Thoracic aorta (tissue), 2 donors: ENCODE measurements around the gene MYO1F. TPM values are rescaled to one million over a fixed set of nuclear protein-coding genes. Genes with fewer than 3 reads are reported as not detected.
"Not testable (repeated sequence)": the region's sequence is repeated elsewhere in the genome, so short reads cannot be mapped to it uniquely, and the experiment has no call there.

ENCODE experiments used
- ATAC-seq: fragments of 150-250 bp; one replicate; pipeline ENCODE4 v1.8.0; 2017; ENCODE audit warnings: low read depth; ENCODE audit not compliant: insufficient number of reproducible peaks, low FRiP score
- DNase-seq: peaks from one replicate; pipeline ENCODE4 v3.0.0-alpha.2; 2020; ENCODE audit warnings: low spot score
- H3K27ac ChIP-seq, 2 donors: fragments of 200-600 bp; sonication (generic); 1 replicate in 1 of 2; 2 replicates in 1 of 2; pipeline ENCODE4 v1.5.1; 2016; ENCODE audit warnings: mild to moderate bottlenecking in 2 of 2, moderate library complexity in 2 of 2
- H3K27me3 ChIP-seq: fragments of 200-600 bp; sonication (generic); replicated peaks from 2 replicates; pipeline ENCODE4 v1.6.0; 2016; ENCODE audit warnings: mild to moderate bottlenecking; ENCODE audit not compliant: insufficient read depth
- H3K36me3 ChIP-seq: fragments of 200-600 bp; sonication (generic); one replicate; pipeline ENCODE4 v1.5.1; 2016
- H3K4me1 ChIP-seq, 2 donors: fragments of 200-600 bp; sonication (generic); 1 replicate in 1 of 2; 2 replicates in 1 of 2; pipeline versions ENCODE4 v1.5.1 to v1.6.0; 2016; ENCODE audit warnings: low read depth in 2 of 2, mild to moderate bottlenecking in 1 of 2; ENCODE audit not compliant: control insufficient read depth in 1 of 2
- H3K4me3 ChIP-seq: fragments of 200-600 bp; sonication (generic); 2 replicates; pipeline ENCODE4 v1.5.1; 2016; ENCODE audit warnings: mild to moderate bottlenecking
- H3K9me3 ChIP-seq: fragments of 200-600 bp; sonication (generic); 2 replicates; pipeline ENCODE4 v1.5.1; 2016
- CTCF ChIP-seq: fragments of 200-600 bp; sonication (generic); IDR thresholded peaks from one replicate; pipeline ENCODE4 v1.5.1; 2019; ENCODE audit warnings: antibody characterized with exemption
- total RNA-seq, 2 donors: library from RNA; depleted of rRNA; stranded (reverse); fragments of >200 nt; gene quantifications; one replicate each; pipeline versions ENCODE4 v1.1.0 to v1.2.3, GENCODE V29; 2016

MYO1F gene
- total RNA-seq, 2 donors from 2014 or later: 29.6 to 33.9 TPM

GRCh38 chr19:8580710-8581281 is 3.6 kb upstream of the MYO1F start:
- ATAC-seq (no peak), DNase-seq (peak; percentile 58)
- Histone ChIP-seq H3K36me3 (peaks cover 27% of the 10 kb centered on the region), H3K4me3 (no peak overlapping the region), H3K9me3 (no peaks in the 10 kb centered on the region), H3K27ac (no peak overlapping the region), H3K27me3 (no peaks in the 10 kb centered on the region), H3K4me1 (no peaks in the 10 kb centered on the region)
- TF ChIP-seq CTCF: peak; percentile 100

- H3K9me3 ChIP-seq: no peaks in the 10 kb centered on the region
- H3K36me3 ChIP-seq: peaks cover 11% of the 10 kb centered on the region
- H3K27me3 ChIP-seq: no peaks in the 10 kb centered on the region
- no peak overlapping the region for H3K27ac ChIP-seq
- H3K4me3 ChIP-seq: no peak overlapping the region
- ATAC-seq: peak; percentile 58
- DNase-seq: peak; percentile 40
- TF ChIP-seq CTCF: peak; percentile 89
- no peaks in the 10 kb centered on the region for H3K4me1 ChIP-seq
These were observed 1.5 kb upstream of the MYO1F start for GRCh38 chr19:8578642-8579265.

- Histone ChIP-seq H3K4me3 (peak overlapping the region; percentile 62), H3K27me3 (no peaks in the 10 kb centered on the region), H3K9me3 (no peaks in the 10 kb centered on the region), H3K36me3 (peaks cover 2% of the 10 kb centered on the region), H3K4me1 (no peaks in the 10 kb centered on the region), H3K27ac (no peak overlapping the region)
- DNase-seq (no peak), ATAC-seq (no peak)
- no peak for TF ChIP-seq CTCF
These were observed 499 bp upstream of the MYO1F start for GRCh38 chr19:8577741-8578140.

- no peak for DNase-seq
- Histone ChIP-seq H3K4me1 (no peaks in the 10 kb centered on the region), H3K9me3 (no peaks in the 10 kb centered on the region), H3K27ac (no peak overlapping the region), H3K4me3 (peak overlapping the region; percentile 62), H3K36me3 (no peaks in the 10 kb centered on the region), H3K27me3 (no peaks in the 10 kb centered on the region)
- ATAC-seq: no peak
- no peak for TF ChIP-seq CTCF
These were observed 809 bp downstream of the MYO1F start for GRCh38 chr19:8576273-8576993.

- no peaks in the 10 kb centered on the region for H3K4me1 ChIP-seq
- TF ChIP-seq CTCF: no peak
- no peaks in the 10 kb centered on the region for H3K27me3 ChIP-seq
- ATAC-seq: no peak
- no peak overlapping the region for H3K27ac ChIP-seq
- H3K4me3 ChIP-seq: peak overlapping the region; percentile 62
- H3K36me3 ChIP-seq: no peaks in the 10 kb centered on the region
- H3K9me3 ChIP-seq: no peaks in the 10 kb centered on the region
- no peak for DNase-seq
These were observed 1.7 kb downstream of the MYO1F start for GRCh38 chr19:8575467-8575997.

GRCh38 chr19:8574619-8574922 is 2.7 kb downstream of the MYO1F start:
- not testable (repeated sequence) for H3K27me3 ChIP-seq, H3K27ac ChIP-seq, ATAC-seq, DNase-seq, H3K9me3 ChIP-seq, H3K36me3 ChIP-seq, H3K4me1 ChIP-seq, H3K4me3 ChIP-seq
